HepG2 (cell line): ENCODE results near the gene WNT5B. TPM values are rescaled to one million over a fixed set of nuclear protein-coding genes. Genes with fewer than 3 reads are reported as not detected.

Experiments used
- FOXK2 ChIP-seq: fragments of 450-650 bp; IDR thresholded peaks from 2 replicates; pipeline ENCODE4 v1.6.1; 2016
- FUBP1 ChIP-seq: sonication (generic); formaldehyde crosslinking; IDR thresholded peaks from 2 replicates; pipeline ENCODE4 v1.5.1; 2020; ENCODE audit warnings: missing genetic modification reagents, mild to moderate bottlenecking, borderline replicate concordance
- GPN1 ChIP-seq: sonication (generic); formaldehyde crosslinking; IDR thresholded peaks from 2 replicates; pipeline ENCODE4 v1.5.1; 2020; ENCODE audit warnings: missing genetic modification reagents, borderline replicate concordance
- HMGXB3 ChIP-seq: sonication (generic); formaldehyde crosslinking; IDR thresholded peaks from 2 replicates; pipeline ENCODE4 v1.4.0; 2020; ENCODE audit warnings: missing genetic modification reagents, borderline replicate concordance
- JDP2 ChIP-seq: sonication (generic); formaldehyde crosslinking; IDR thresholded peaks from 2 replicates; pipeline ENCODE4 v1.8.1; 2022; ENCODE audit warnings: missing genetic modification reagents, borderline replicate concordance
- NFYB ChIP-seq: sonication (generic); formaldehyde crosslinking; IDR thresholded peaks from 2 replicates; pipeline ENCODE4 v1.4.0; 2020; ENCODE audit warnings: missing genetic modification reagents
- SMAD3 ChIP-seq: sonication (generic); formaldehyde crosslinking; IDR thresholded peaks from 2 replicates; pipeline ENCODE4 v1.4.0; 2020; ENCODE audit warnings: missing genetic modification reagents
- ZFP91 ChIP-seq: sonication (generic); formaldehyde crosslinking; IDR thresholded peaks from 2 replicates; pipeline ENCODE4 v1.9.0; 2022; ENCODE audit warnings: missing genetic modification reagents, mild to moderate bottlenecking, borderline replicate concordance
- ZKSCAN1 ChIP-seq: fragments of 150-350 bp; IDR thresholded peaks from 2 replicates; pipeline ENCODE4 v1.6.1; 2014; ENCODE audit warnings: low read length
- ZNF142 ChIP-seq: sonication (generic); formaldehyde crosslinking; IDR thresholded peaks from 2 replicates; pipeline ENCODE4 v1.4.0; 2020; ENCODE audit warnings: missing genetic modification reagents
- ZNF207 ChIP-seq: fragments of 450-650 bp; IDR thresholded peaks from 2 replicates; pipeline ENCODE4 v1.6.1; 2016; ENCODE audit warnings: antibody characterized with exemption, borderline replicate concordance
- ZNF326 ChIP-seq: sonication (generic); formaldehyde crosslinking; IDR thresholded peaks from 2 replicates; pipeline ENCODE4 v1.4.0; 2020; ENCODE audit warnings: missing genetic modification reagents, borderline replicate concordance
- ZNF331 ChIP-seq: sonication (generic); formaldehyde crosslinking; IDR thresholded peaks from 2 replicates; pipeline ENCODE4 v1.4.0; 2020; ENCODE audit warnings: missing genetic modification reagents
- ZNF33B ChIP-seq: sonication (generic); formaldehyde crosslinking; IDR thresholded peaks from 2 replicates; pipeline ENCODE4 v1.5.1; 2020; ENCODE audit warnings: mild to moderate bottlenecking, missing genetic modification reagents
- ZNF556 ChIP-seq: sonication (generic); formaldehyde crosslinking; IDR thresholded peaks from 2 replicates; pipeline ENCODE4 v1.4.0; 2020; ENCODE audit warnings: mild to moderate bottlenecking, missing genetic modification reagents, borderline replicate concordance
- polyA plus RNA-seq, 8 experiments: library from polyadenylated mRNA; depleted of rRNA in 3 of 8; stranded (reverse) in 7 of 8; unstranded in 1 of 8; fragments of >200 nt; fragmentation: Illumina TruSeq in 4 of 8; extraction: Trizol in 4 of 8; gene quantifications; 2 replicates each; pipeline versions ENCODE4 v1.2.1 to v1.2.3, GENCODE V29; 2011 to 2016; ENCODE audit warnings: low read depth in 4 of 8, missing spikeins in 1 of 8, mixed read lengths in 1 of 8; ENCODE audit not compliant: insufficient read depth in 1 of 8
- total RNA-seq, 5 experiments: library from RNA; depleted of rRNA; stranded (reverse); fragments of >200 nt; fragmentation: Illumina TruSeq; extraction: Trizol; gene quantifications; 2 replicates each; pipeline ENCODE4 v1.2.3, GENCODE V29; 2016; ENCODE audit warnings: low read depth in 1 of 5

Gene WNT5B
- total and polyA plus RNA-seq, 2 of the 13 experiments (the other 11 are each of a cell fraction or from before 2014, with no cell fraction given): 0.04 TPM; not detected in 1

GRCh38 chr12:1660304-1661187 is 31.5 kb downstream of the WNT5B start (continued):
- TF ChIP-seq ZFP91 (CRISPR knock-in tag) (no peak), NFYB (no peak), SMAD3 (CRISPR knock-in tag) (no peak), HMGXB3 (CRISPR knock-in tag) (no peak), ZNF326 (no peak), FUBP1 (CRISPR knock-in tag) (no peak), ZNF142 (CRISPR knock-in tag) (no peak), ZKSCAN1 (no peak), ZNF207 (no peak), ZNF556 (no peak), GPN1 (no peak), ZNF33B (CRISPR knock-in tag) (no peak), JDP2 (CRISPR knock-in tag) (no peak), ZNF331 (CRISPR knock-in tag) (peak; percentile 71; the same call in 1 of the 2 replicates), FOXK2 (no peak)
